ENCODE results near the gene NAA38. TPM values are rescaled to one million over a fixed set of nuclear protein-coding genes. Genes with fewer than 3 reads are reported as not detected.
A peak's percentile ranks its signal among the peaks of the same experiment; 100 is the strongest.

NAA38 gene
- total RNA-seq, 4 donors from 2014 or later, result 45.2 to 80.1 (median 74.8) TPM

GRCh38 chr17:7888184-7888920, 31.0 kb upstream of the NAA38 start, which contains the start of gene CHD3:
Gene CHD3, plus strand, starts transcription at chr17:7888789. Its CDS starts 212 bp downstream, at chr17:7889001.
- Histone ChIP-seq H3K36me3 (peaks cover 13 to 36% (median 17%) of the 10 kb centered on the region in 3 donors), H3K4me1 (peaks cover 38 to 67% (median 45%) of the 10 kb centered on the region in 3 donors), H3K9me3 (no peaks in the 10 kb centered on the region), H3K27me3 (no peaks in the 10 kb centered on the region), H3K4me3 (peak within 1 kb of the TSS; percentile 85 to 97 (median 89)), H3K27ac (peak within 1 kb of the TSS; percentile 98 to 99 (median 98))
- DNase-seq, result no peak
- intact Hi-C loops (cut with DNase I), result no loop called here
- peak in 2 of 4 donors; percentile 7 to 16 for TF ChIP-seq POLR2A (IDR thresholded peaks at IDR 0.05)
- TF ChIP-seq CTCF (IDR thresholded peaks at IDR 0.05), result no peak
- 8 to 16% methylated on average over 10 to 15 of the region's 18 CpGs for WGBS, 2 donors

- no peak for DNase-seq
- H3K36me3 ChIP-seq, result peaks cover 13 to 29% (median 14%) of the 10 kb centered on the region in 3 donors
- no peaks in the 10 kb centered on the region for H3K9me3 ChIP-seq
- TF ChIP-seq CTCF (IDR thresholded peaks at IDR 0.05) (peak in 1 of 6 experiments; percentile 30), POLR2A (IDR thresholded peaks at IDR 0.05) (peak in 3 of 4 donors; percentile 26 to 60 (median 30))
- no peaks in the 10 kb centered on the region for H3K27me3 ChIP-seq
- H3K4me3 ChIP-seq, result peak overlapping the region; percentile 85 to 97 (median 89)
- H3K27ac ChIP-seq, result peak overlapping the region; percentile 98 to 99 (median 98)
- H3K4me1 ChIP-seq, result peaks cover 38 to 74% (median 48%) of the 10 kb centered on the region in 3 donors
- 0% methylated on average over 18 to 30 of the region's 35 CpGs for WGBS, 2 donors
- intact Hi-C loops (cut with DNase I), result no loop called here
Observed at GRCh38 chr17:7887482-7888183, 30.3 kb upstream of the NAA38 start.

- peaks cover 13 to 24% (median 14%) of the 10 kb centered on the region in 3 donors for H3K36me3 ChIP-seq
- TF ChIP-seq CTCF (IDR thresholded peaks at IDR 0.05) (peak in 1 of 6 experiments; percentile 34), POLR2A (IDR thresholded peaks at IDR 0.05) (no peak)
- peaks cover 42 to 80% (median 54%) of the 10 kb centered on the region in 3 donors for H3K4me1 ChIP-seq
- no peaks in the 10 kb centered on the region for H3K9me3 ChIP-seq
- no peak for DNase-seq
- peak overlapping the region; percentile 98 to 99 (median 98) for H3K27ac ChIP-seq
- no peaks in the 10 kb centered on the region for H3K27me3 ChIP-seq
- 2% methylated on average over 8 of the region's 8 CpGs for WGBS, 2 donors
- peak overlapping the region; percentile 85 to 97 (median 89) for H3K4me3 ChIP-seq
- intact Hi-C loops (cut with DNase I), result no loop called here
Observed at GRCh38 chr17:7887038-7887481, 29.7 kb upstream of the NAA38 start.

GRCh38 chr17:7886227-7887037, 29.1 kb upstream of the NAA38 start:
- intact Hi-C loops (cut with DNase I), result no loop called here
- WGBS, 2 donors, result 0 to 2% methylated on average over 10 to 19 of the region's 30 CpGs
- no peak for DNase-seq
- TF ChIP-seq CTCF (IDR thresholded peaks at IDR 0.05) (no peak), POLR2A (IDR thresholded peaks at IDR 0.05) (no peak)
- peaks cover 8 to 24% (median 9%) of the 10 kb centered on the region in 3 donors for H3K36me3 ChIP-seq
- H3K4me3 ChIP-seq, result peak overlapping the region; percentile 85 to 97 (median 89)
- no peaks in the 10 kb centered on the region for H3K27me3 ChIP-seq
- peak overlapping the region; percentile 98 to 99 (median 98) for H3K27ac ChIP-seq
- H3K4me1 ChIP-seq, result peaks cover 47 to 86% (median 59%) of the 10 kb centered on the region in 3 donors
- H3K9me3 ChIP-seq, result no peaks in the 10 kb centered on the region

All from esophagus squamous epithelium (tissue), 5 donors.